ENCODE data around the gene NEDD4L. TPM values are rescaled to one million over a fixed set of nuclear protein-coding genes. Genes with fewer than 3 reads are reported as not detected.

The NEDD4L gene
- total RNA-seq, 2 experiments from 2014 or later, result 3.4 to 4.3 TPM

- ATAC-seq, result no peak
- no peaks in the 10 kb centered on the region for H3K36me3 Mint-ChIP-seq (ENCODE audit: low read depth)
- no peak for DNase-seq
- ChIA-PET CTCF (interaction anchor here (0.6 kb wide), 1 partner anchor 836 kb away, joined by 3 read pairs; no protein-coding TSS in a partner anchor), POLR2A (interaction anchor here (0.6 kb wide), 1 partner anchor 54 kb away, joined by 4 read pairs; no protein-coding TSS in a partner anchor)
- no peak overlapping the region for H3K4me3 Mint-ChIP-seq
- no peak overlapping the region for H3K27ac Mint-ChIP-seq
- H3K4me1 Mint-ChIP-seq (ENCODE audit: low read depth), result no peaks in the 10 kb centered on the region
- peaks cover 8% of the 10 kb centered on the region for H3K27me3 Mint-ChIP-seq (ENCODE audit: low read depth)
- H3K9me3 Mint-ChIP-seq (ENCODE audit: insufficient read depth), result no peaks in the 10 kb centered on the region
Observed at GRCh38 chr18:58152216-58152615, 108.2 kb downstream of the NEDD4L start.

GRCh38 chr18:58152891-58153290, 108.9 kb downstream of the NEDD4L start:
- Mint-ChIP-seq H3K27ac (no peak overlapping the region), H3K4me3 (no peak overlapping the region), H3K36me3 (ENCODE audit: low read depth) (no peaks in the 10 kb centered on the region), H3K27me3 (ENCODE audit: low read depth) (peaks cover 9% of the 10 kb centered on the region), H3K4me1 (ENCODE audit: low read depth) (no peaks in the 10 kb centered on the region), H3K9me3 (ENCODE audit: insufficient read depth) (no peaks in the 10 kb centered on the region)
- ChIA-PET CTCF (no interaction called here), POLR2A (no interaction called here)
- ATAC-seq (no peak), DNase-seq (no peak)

GRCh38 chr18:58156516-58156915, 112.5 kb downstream of the NEDD4L start:
- H3K4me3 Mint-ChIP-seq, result no peak overlapping the region
- CTCF ChIA-PET, result no interaction called here
- no peak overlapping the region for H3K27ac Mint-ChIP-seq
- no peaks in the 10 kb centered on the region for H3K36me3 Mint-ChIP-seq (ENCODE audit: low read depth)
- ATAC-seq, result no peak
- POLR2A ChIA-PET, result no interaction called here
- DNase-seq, result no peak
- H3K4me1 Mint-ChIP-seq (ENCODE audit: low read depth), result no peaks in the 10 kb centered on the region
- H3K27me3 Mint-ChIP-seq (ENCODE audit: low read depth), result peaks cover 13% of the 10 kb centered on the region
- no peaks in the 10 kb centered on the region for H3K9me3 Mint-ChIP-seq (ENCODE audit: insufficient read depth)

- peaks cover 13% of the 10 kb centered on the region for H3K27me3 Mint-ChIP-seq (ENCODE audit: low read depth)
- no peak overlapping the region for H3K4me3 Mint-ChIP-seq
- ChIA-PET CTCF (no interaction called here), POLR2A (no interaction called here)
- no peaks in the 10 kb centered on the region for H3K36me3 Mint-ChIP-seq (ENCODE audit: low read depth)
- no peaks in the 10 kb centered on the region for H3K9me3 Mint-ChIP-seq (ENCODE audit: insufficient read depth)
- ATAC-seq (no peak), DNase-seq (no peak)
- no peak overlapping the region for H3K27ac Mint-ChIP-seq
- H3K4me1 Mint-ChIP-seq (ENCODE audit: low read depth), result no peaks in the 10 kb centered on the region
Observed at GRCh38 chr18:58157237-58157636, 113.2 kb downstream of the NEDD4L start.

GRCh38 chr18:58158008-58158407, 114.0 kb downstream of the NEDD4L start:
- no peak for ATAC-seq
- peaks cover 13% of the 10 kb centered on the region for H3K27me3 Mint-ChIP-seq (ENCODE audit: low read depth)
- H3K27ac Mint-ChIP-seq, result no peak overlapping the region
- POLR2A ChIA-PET, result no interaction called here
- DNase-seq, result no peak
- CTCF ChIA-PET, result no interaction called here
- no peaks in the 10 kb centered on the region for H3K36me3 Mint-ChIP-seq (ENCODE audit: low read depth)
- no peaks in the 10 kb centered on the region for H3K4me1 Mint-ChIP-seq (ENCODE audit: low read depth)
- H3K9me3 Mint-ChIP-seq (ENCODE audit: insufficient read depth), result no peaks in the 10 kb centered on the region
- no peak overlapping the region for H3K4me3 Mint-ChIP-seq

- CTCF ChIA-PET, result no interaction called here
- ATAC-seq (no peak), DNase-seq (no peak)
- no peaks in the 10 kb centered on the region for H3K36me3 Mint-ChIP-seq (ENCODE audit: low read depth)
- no peak overlapping the region for H3K4me3 Mint-ChIP-seq
- no peaks in the 10 kb centered on the region for H3K9me3 Mint-ChIP-seq (ENCODE audit: insufficient read depth)
- POLR2A ChIA-PET, result no interaction called here
- peaks cover 13% of the 10 kb centered on the region for H3K27me3 Mint-ChIP-seq (ENCODE audit: low read depth)
- H3K27ac Mint-ChIP-seq, result no peak overlapping the region
- no peaks in the 10 kb centered on the region for H3K4me1 Mint-ChIP-seq (ENCODE audit: low read depth)
Observed at GRCh38 chr18:58158459-58158858, 114.4 kb downstream of the NEDD4L start.

- Mint-ChIP-seq H3K4me1 (ENCODE audit: low read depth) (no peaks in the 10 kb centered on the region), H3K27ac (no peak overlapping the region), H3K9me3 (ENCODE audit: insufficient read depth) (no peaks in the 10 kb centered on the region), H3K27me3 (ENCODE audit: low read depth) (peaks cover 16% of the 10 kb centered on the region), H3K4me3 (no peak overlapping the region), H3K36me3 (ENCODE audit: low read depth) (no peaks in the 10 kb centered on the region)
- no peak for DNase-seq
- CTCF ChIA-PET, result no interaction called here
- POLR2A ChIA-PET, result no interaction called here
- ATAC-seq, result no peak
Observed at GRCh38 chr18:58161659-58162058, 117.6 kb downstream of the NEDD4L start.

GRCh38 chr18:58162127-58162526, 118.1 kb downstream of the NEDD4L start:
- Mint-ChIP-seq H3K36me3 (ENCODE audit: low read depth) (no peaks in the 10 kb centered on the region), H3K27me3 (ENCODE audit: low read depth) (peaks cover 15% of the 10 kb centered on the region), H3K4me1 (ENCODE audit: low read depth) (no peaks in the 10 kb centered on the region), H3K9me3 (ENCODE audit: insufficient read depth) (no peaks in the 10 kb centered on the region), H3K27ac (no peak overlapping the region), H3K4me3 (no peak overlapping the region)
- CTCF ChIA-PET, result no interaction called here
- DNase-seq (no peak), ATAC-seq (no peak)
- POLR2A ChIA-PET, result no interaction called here

GRCh38 chr18:58163004-58163590, 119.1 kb downstream of the NEDD4L start:
- ATAC-seq, result no peak
- Mint-ChIP-seq H3K27ac (no peak overlapping the region), H3K27me3 (ENCODE audit: low read depth) (peaks cover 14% of the 10 kb centered on the region), H3K9me3 (ENCODE audit: insufficient read depth) (no peaks in the 10 kb centered on the region), H3K4me1 (ENCODE audit: low read depth) (no peaks in the 10 kb centered on the region), H3K36me3 (ENCODE audit: low read depth) (no peaks in the 10 kb centered on the region), H3K4me3 (no peak overlapping the region)
- CTCF ChIA-PET, result interaction anchor here (0.6 to 1.2 kb wide), 2 partner anchors 28 to 287 kb away, joined by 3 to 4 read pairs; no protein-coding TSS in a partner anchor
- POLR2A ChIA-PET, result no interaction called here
- no peak for DNase-seq

- Mint-ChIP-seq H3K36me3 (ENCODE audit: low read depth) (no peaks in the 10 kb centered on the region), H3K4me1 (ENCODE audit: low read depth) (no peaks in the 10 kb centered on the region), H3K27ac (no peak overlapping the region), H3K4me3 (no peak overlapping the region), H3K27me3 (ENCODE audit: low read depth) (peaks cover 7% of the 10 kb centered on the region), H3K9me3 (ENCODE audit: insufficient read depth) (no peaks in the 10 kb centered on the region)
- CTCF ChIA-PET, result no interaction called here
- DNase-seq, result no peak
- no peak for ATAC-seq
- POLR2A ChIA-PET, result no interaction called here
Observed at GRCh38 chr18:58166278-58166844, 122.3 kb downstream of the NEDD4L start.

- Mint-ChIP-seq H3K36me3 (ENCODE audit: low read depth) (no peaks in the 10 kb centered on the region), H3K4me1 (ENCODE audit: low read depth) (no peaks in the 10 kb centered on the region), H3K4me3 (no peak overlapping the region), H3K27ac (no peak overlapping the region), H3K27me3 (ENCODE audit: low read depth) (peaks cover 7% of the 10 kb centered on the region), H3K9me3 (ENCODE audit: insufficient read depth) (no peaks in the 10 kb centered on the region)
- ChIA-PET POLR2A (no interaction called here), CTCF (no interaction called here)
- ATAC-seq, result no peak
- no peak for DNase-seq
Observed at GRCh38 chr18:58167073-58167472, 123.0 kb downstream of the NEDD4L start.

- no peak overlapping the region for H3K4me3 Mint-ChIP-seq
- no peaks in the 10 kb centered on the region for H3K9me3 Mint-ChIP-seq (ENCODE audit: insufficient read depth)
- ATAC-seq (no peak), DNase-seq (no peak)
- POLR2A ChIA-PET, result no interaction called here
- peaks cover 7% of the 10 kb centered on the region for H3K27me3 Mint-ChIP-seq (ENCODE audit: low read depth)
- H3K27ac Mint-ChIP-seq, result no peak overlapping the region
- H3K4me1 Mint-ChIP-seq (ENCODE audit: low read depth), result no peaks in the 10 kb centered on the region
- CTCF ChIA-PET, result interaction anchor here (1.6 kb wide), 1 partner anchor 13 kb away, joined by 4 read pairs; no protein-coding TSS in a partner anchor
- H3K36me3 Mint-ChIP-seq (ENCODE audit: low read depth), result no peaks in the 10 kb centered on the region
Observed at GRCh38 chr18:58168221-58168620, 124.2 kb downstream of the NEDD4L start.

GRCh38 chr18:58168993-58169392, 125.0 kb downstream of the NEDD4L start:
- no peak overlapping the region for H3K27ac Mint-ChIP-seq
- H3K4me3 Mint-ChIP-seq, result no peak overlapping the region
- H3K36me3 Mint-ChIP-seq (ENCODE audit: low read depth), result no peaks in the 10 kb centered on the region
- ChIA-PET CTCF (interaction anchor here (1.6 kb wide), 1 partner anchor 12 kb away, joined by 4 read pairs; no protein-coding TSS in a partner anchor), POLR2A (interaction anchor here (0.6 kb wide), 1 partner anchor 20 kb away, joined by 3 read pairs; no protein-coding TSS in a partner anchor)
- peaks cover 7% of the 10 kb centered on the region for H3K27me3 Mint-ChIP-seq (ENCODE audit: low read depth)
- H3K4me1 Mint-ChIP-seq (ENCODE audit: low read depth), result no peaks in the 10 kb centered on the region
- DNase-seq, result no peak
- no peak for ATAC-seq
- H3K9me3 Mint-ChIP-seq (ENCODE audit: insufficient read depth), result no peaks in the 10 kb centered on the region
